CD4-positive, alpha-beta T cell treated with Interleukin-6 at 100 ng/mL for 8 hours (primary cell): ENCODE measurements around the gene GTSE1.

Experiments used
- DNase-seq: peaks from one replicate; pipeline ENCODE4 v3.0.0-alpha.2; 2020; ENCODE audit warnings: mixed read lengths, low spot score

GTSE1 gene

GRCh38 chr22:46275455-46276122, 21.1 kb upstream of the GTSE1 start:
- no peak for DNase-seq

DNA sequence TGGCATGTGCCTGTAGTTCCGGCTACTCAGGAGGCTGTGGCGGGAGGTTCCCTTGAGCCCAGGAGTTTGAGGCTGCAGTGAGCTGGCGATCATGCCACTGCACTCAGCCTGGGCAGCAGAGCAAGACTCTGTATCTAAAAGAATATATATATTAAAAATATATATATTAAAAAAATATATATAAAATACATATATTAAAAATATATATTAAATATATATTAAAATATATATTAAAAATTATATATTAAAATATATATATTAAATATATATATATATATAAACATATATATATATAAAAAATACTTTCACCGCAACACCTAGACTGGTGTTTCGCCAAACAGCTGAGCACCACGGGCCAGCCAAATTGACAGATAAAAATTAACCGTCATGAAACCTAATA, 20.1 kb upstream of the GTSE1 start:
- no peak for DNase-seq

- no peak for DNase-seq
Measured at GRCh38 chr22:46278656-46279645, 17.7 kb upstream of the GTSE1 start.

- DNase-seq, result no peak
Measured at GRCh38 chr22:46280063-46280817, 16.4 kb upstream of the GTSE1 start.

DNA sequence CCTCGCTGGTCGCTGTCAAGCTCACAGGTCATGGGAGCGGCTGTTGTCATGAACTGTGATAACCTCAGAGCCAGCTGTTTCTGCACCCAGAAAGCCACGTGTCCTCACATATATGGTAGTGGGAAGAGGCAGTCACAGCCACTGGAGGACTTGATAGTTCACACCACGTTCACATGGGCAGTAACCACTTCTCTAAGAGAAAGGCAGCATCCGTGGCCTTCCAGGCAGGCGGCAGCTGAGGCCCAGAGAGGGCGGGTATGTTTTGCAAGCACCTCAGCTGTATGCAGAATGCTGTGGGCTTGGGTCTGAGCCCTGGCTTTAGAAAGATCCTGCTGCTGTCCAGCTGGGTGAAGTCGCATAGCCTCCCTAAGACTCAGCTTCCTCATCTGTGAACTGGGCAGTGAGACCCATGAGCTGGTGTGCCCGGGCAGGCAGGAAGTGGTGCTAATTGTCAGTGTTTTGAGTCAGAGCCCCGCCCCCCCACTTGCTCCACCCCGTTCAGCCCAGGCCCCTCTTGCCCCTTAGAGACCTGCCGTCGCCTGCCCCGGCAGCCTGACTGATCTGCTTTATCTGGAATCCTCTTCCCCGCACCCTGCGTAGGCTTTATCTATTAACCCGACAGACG, 15.6 kb upstream of the GTSE1 start:
- DNase-seq, result no peak

- no peak for DNase-seq
Measured at GRCh38 chr22:46281866-46282678, 14.6 kb upstream of the GTSE1 start.

DNA sequence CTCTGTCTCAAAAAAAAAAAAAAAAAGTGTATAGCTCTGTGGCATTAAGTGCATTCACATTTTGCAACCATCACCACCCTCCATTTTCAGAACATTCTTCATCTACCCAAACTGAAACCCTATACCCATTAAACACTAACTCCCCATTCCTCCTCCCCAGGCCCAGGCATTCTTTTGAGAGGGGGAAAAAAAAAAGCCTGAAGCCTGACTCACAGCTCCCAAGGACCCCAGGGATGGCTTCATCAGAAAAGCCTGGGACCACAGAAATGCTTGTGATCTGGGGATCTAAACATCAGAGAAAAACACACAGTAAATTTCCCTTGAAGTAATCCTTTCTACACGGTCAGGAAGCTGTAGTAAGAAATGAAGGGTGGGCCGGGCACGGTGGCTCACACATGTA, 10.7 kb upstream of the GTSE1 start:
- no peak for DNase-seq

GRCh38 chr22:46286941-46287872, 9.5 kb upstream of the GTSE1 start:
- no peak for DNase-seq

GRCh38 chr22:46287873-46288751, 8.6 kb upstream of the GTSE1 start:
- DNase-seq, result no peak

DNA sequence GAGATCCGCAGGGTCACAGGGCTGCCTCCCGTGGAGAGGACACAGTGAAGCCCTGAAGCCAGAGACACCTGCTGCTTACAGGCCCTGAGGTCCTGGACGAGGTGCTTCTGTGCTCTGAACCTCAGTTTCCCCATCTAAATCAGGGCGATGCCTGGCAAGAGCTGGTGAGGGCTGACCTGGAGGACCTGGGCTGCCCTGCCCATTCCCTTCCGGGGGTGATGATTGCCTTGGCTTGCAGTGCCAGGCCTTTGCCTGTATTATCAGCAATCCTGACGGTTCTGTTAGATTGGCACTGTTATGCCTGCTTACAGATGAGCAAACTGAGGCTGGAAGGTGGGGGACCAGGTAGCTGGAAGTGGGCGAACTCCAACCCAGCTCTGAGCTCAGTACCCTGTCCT, 7.8 kb upstream of the GTSE1 start:
- no peak for DNase-seq

DNA sequence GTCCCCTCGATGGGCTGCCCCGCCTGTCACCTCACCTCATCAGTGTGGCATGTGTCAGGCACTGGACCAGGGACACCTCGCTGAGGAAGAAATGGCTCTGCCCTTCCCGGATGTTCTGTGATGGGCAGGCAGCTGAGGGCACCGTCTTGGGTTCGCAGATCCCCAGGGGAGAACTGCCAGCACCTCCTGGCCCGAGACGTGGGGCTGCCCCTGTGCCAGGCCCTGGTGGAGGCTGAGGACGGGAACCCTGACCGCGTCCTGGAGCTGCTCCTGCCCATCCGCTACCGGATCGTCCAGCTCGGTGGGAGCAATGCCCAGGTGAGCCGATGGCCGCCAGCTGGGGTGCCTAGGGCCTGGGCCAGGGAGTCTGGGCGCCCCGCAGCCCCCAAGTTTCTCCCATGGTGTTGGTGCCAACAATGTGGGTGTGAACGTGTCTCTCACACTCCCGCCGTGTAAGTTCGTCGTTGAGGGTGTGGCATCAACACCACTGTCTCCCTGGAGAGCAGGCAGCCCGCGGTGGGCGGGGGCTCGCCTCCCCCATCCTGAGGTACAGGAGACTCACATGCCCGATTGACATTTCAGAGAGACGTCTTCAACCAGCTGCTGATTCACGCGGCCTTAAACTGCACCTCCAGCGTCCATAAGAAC, 7.3 kb upstream of the GTSE1 start:
- DNase-seq, result no peak

GRCh38 chr22:46290121-46290842, 6.4 kb upstream of the GTSE1 start:
- no peak for DNase-seq

DNA sequence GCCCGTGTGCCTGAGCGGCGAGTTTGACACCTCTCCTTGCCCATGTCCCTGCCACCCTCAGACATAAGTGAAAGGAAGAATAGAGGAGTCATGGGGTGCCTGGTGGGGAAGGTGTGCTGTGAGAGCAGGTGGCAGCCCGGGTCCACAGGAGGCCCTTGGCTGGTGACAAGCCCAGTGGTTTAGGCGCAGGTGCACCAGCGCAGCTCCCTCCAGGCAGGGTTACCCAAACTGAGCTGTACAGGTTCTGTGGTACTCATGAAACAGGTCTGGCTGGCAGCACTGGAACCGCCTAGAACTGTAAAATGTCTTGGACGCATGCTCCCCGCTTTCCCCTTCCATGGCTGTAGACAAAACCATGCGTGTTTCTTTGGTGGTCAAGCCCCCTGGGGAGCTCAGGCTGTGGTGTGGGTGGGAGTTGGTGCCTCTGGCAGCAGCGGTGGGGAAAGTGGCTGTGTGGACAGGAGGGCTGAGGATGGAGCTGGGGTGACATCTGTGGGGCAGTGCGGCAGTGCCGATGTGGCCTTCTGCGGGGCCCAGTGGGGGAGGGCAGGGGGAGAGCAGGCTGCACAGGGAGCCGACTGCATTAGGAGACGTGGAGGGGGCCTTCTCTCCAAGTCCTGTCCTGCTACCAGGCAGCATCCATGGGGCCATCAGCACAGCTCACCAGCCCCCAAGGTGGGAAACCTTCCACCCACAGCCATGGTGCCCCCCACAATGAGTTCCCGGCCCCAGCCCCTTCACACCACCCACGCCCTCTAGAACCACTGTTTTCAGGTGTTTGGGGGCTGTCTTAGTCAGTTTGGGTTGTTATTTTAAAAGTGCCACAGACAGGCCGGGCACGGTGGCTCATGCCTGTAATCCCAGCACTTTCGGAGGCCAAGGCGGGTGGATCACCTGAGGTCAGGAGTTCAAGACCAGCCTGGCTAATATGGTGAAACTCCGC, 5.6 kb upstream of the GTSE1 start:
- DNase-seq, result no peak

GRCh38 chr22:46292173-46292572, 4.5 kb upstream of the GTSE1 start:
- DNase-seq, result no peak

DNA sequence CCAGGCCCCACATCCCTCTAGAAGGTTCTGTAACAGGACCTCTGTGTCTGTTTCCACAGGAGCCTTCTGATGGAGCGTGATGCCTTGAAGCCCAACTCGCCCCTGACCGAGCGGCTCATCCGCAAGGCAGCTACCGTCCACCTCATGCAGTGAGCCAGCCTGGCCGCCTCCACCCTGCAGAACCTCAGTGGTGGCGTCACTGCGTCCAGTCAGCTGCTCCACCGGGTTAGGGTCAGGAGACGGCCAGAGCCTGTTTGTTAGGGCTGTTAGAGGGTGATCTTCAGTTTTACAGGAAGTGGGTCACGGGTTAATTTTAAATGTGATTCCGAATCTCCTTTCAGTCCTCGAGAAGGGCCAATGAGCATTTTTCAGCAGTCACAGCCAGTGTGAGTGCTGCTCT, 3.9 kb upstream of the GTSE1 start:
- DNase-seq, result no peak

DNA sequence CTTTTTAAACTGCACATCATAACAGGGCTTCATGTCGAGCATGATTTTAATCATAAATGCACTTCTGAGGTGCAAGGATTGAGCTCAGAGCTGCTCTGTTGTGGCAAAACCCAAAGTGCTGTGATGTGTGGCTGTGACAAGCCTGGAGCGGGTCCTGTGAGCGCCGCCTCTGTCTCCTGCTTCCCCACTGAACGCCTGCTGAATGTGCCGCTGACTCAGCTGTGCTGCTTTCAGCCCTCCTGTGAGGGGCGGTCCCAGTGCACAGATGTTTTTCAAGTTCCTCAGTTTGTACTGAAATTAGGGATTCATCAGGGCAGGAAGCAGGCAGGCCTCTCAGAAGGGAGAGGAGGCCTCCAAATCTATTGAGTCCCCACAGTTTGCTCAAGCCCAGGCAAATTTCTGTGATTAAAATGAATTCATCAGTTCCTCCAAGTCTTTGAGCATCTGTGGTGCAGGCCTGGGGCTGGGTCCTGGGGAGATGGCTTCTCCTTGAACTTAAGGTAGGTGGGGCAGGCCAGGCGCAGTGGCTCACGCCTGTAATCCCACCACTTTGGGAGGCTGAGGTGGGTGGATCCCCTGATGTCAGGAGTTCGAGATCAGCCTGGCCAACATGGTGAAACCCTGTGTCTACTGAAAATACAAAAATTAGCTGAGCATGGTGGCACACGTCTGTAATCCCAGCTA, 3.0 kb upstream of the GTSE1 start:
- no peak for DNase-seq
